Esophagus squamous epithelium (tissue), 4 donors: Measurements from ENCODE around the gene SMOC1.

Source experiments
- POLR2A ChIP-seq, 4 donors: fragments of 450-650 bp; IDR thresholded peaks; one replicate each; pipeline ENCODE4 v1.6.1; 2017; ENCODE audit warnings: antibody characterized with exemption in 4 of 4, mild to moderate bottlenecking in 4 of 4, moderate library complexity in 3 of 4
- TF ChIP-seq, protein P1 (sequence below), 6 experiments: fragments of 450-650 bp in 4 of 6; fragments of 200-600 bp in 2 of 6; sonication (generic) in 2 of 6; IDR thresholded peaks; one replicate each; pipeline ENCODE4 v1.5.1; 2016 to 2019; ENCODE audit warnings: antibody characterized with exemption in 6 of 6, mild to moderate bottlenecking in 4 of 6, moderate library complexity in 4 of 6

DNA sequence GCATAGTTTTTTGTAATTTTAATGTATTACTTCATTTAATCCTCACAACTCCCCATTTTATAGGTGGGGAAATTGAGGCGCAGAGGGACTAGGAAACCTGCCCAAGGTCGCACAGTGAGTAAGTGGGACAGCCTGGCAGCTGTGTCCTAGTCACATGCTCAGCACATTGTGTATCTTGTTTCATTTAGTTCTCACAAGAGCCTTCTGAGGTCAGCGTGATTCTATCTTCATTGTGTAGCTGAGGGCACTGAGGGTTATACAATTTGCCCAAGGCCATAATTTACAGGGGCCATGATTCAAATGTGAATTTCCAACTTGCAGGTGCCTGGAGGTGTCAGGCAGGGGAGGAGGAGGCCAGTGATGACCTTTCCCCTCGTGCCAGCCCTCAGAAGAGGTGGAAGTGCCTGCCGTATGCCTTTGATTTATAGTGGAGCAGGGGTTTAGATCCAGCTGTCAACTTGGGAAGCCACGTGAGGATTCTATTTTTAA, 30.3 kb upstream of the SMOC1 start:
- TF ChIP-seq, protein P1, sequence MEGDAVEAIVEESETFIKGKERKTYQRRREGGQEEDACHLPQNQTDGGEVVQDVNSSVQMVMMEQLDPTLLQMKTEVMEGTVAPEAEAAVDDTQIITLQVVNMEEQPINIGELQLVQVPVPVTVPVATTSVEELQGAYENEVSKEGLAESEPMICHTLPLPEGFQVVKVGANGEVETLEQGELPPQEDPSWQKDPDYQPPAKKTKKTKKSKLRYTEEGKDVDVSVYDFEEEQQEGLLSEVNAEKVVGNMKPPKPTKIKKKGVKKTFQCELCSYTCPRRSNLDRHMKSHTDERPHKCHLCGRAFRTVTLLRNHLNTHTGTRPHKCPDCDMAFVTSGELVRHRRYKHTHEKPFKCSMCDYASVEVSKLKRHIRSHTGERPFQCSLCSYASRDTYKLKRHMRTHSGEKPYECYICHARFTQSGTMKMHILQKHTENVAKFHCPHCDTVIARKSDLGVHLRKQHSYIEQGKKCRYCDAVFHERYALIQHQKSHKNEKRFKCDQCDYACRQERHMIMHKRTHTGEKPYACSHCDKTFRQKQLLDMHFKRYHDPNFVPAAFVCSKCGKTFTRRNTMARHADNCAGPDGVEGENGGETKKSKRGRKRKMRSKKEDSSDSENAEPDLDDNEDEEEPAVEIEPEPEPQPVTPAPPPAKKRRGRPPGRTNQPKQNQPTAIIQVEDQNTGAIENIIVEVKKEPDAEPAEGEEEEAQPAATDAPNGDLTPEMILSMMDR (IDR thresholded peaks at IDR 0.05), result no peak
- TF ChIP-seq POLR2A (IDR thresholded peaks at IDR 0.05), result no peak
